Measurements from ENCODE around the gene CD96.

The CD96 gene

DNA sequence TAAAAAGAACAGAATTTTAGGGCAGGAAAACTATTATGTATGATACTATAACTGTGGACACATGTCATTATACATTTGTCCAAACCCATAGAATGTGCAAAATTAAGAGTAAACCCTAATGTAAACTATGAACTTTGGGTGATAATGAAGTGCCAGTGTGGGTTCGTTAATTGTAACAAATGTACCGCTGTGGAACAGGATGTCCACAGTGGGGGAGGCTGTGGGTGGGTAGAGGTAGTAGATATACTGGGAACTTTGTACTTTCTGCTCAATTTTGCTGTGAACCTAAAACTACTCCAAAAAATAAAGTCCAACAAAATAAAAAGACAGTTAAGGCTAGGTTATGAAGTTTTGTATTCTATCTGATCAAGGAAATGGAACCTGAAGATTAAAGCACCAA, 24.8 kb downstream of the CD96 start:
- DNase-seq (ENCODE audit: low read depth): no peak

DNA sequence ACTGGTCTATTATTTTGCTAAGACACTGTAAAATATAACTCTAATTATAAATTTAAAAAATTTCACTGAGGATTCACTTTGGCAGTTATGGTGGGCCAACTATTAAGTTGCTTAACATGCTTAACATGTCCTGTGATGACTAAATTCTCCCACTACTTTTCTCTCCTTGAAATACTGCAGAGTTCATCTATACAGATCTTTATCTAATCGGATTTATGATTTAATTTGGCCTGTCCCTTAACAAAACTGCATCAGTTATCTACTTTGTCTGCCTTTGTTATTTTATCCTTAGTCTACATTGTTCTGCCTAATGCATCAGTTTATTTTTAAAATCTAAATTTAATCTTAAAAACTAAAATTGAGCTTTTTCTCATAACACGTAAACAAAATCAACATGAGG, 26.4 kb downstream of the CD96 start:
- no peak for DNase-seq (ENCODE audit: low read depth)

DNA sequence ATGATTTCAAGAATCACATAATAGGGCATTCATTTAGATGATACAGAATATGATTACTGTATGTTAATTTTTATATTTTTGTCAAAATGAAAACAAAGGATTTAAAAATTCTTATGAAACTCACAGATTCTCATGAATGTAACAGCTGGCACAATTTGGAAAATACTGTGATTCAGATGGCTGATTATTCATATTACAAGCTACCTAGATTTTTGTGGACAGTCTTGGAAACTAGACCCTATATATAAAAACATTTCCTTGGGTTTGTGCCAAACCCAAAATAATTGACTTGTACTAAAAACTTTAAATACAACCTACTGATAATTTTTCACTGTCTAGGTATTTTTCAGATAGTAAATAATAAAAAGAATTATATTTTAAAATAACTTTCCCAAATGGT, 26.9 kb downstream of the CD96 start:
- no peak for DNase-seq (ENCODE audit: low read depth)

DNA sequence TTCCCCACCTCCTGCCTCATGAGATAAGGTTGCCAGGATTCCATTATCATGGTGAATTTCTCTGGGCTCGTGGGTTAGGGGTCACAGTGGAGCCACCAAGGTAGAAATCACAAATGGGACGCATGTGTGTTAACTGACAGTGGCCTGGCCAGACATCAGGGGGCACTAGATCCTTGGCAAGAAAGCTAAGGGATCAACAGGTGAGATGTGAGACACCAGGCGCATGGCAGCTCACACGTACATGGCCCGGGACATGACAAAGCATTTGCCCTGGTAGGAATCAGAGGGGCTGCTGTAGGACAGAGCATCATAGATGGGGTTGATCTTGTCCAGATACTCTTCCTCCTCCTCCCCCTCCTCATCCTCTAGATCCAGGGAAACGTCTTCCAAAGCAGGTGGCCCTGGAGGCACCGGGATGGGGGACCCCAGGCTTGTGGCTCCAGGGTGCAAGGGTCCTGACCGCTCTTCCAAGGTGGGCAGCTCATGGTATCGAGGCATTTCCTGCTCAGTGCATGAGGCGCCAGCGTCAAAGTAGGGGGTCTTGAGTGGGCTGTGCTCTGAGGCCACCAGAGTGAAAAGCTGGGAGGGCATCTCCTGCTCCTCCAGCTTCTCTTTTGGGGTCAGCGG, 28.5 kb downstream of the CD96 start:
- no peak for DNase-seq (ENCODE audit: low read depth)

DNA sequence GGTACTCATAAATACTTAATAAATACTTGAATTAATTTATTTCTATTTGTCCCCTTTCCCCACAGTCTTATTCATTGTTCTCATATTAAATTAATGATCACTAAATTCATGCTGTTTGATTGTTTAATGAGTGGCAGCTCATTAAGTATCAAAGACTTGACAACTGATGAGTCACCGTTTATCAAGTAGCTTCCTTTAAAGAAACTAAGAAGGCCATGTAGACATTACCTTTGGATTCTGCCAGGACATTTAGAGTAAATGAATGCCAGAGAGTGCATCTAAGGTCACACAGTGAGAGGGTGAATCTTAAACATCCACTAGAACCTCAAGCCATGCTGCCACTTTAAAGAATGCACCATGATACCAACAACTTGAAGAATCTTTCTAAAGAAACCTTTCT, 29.3 kb downstream of the CD96 start:
- no peak for DNase-seq (ENCODE audit: low read depth)

DNA sequence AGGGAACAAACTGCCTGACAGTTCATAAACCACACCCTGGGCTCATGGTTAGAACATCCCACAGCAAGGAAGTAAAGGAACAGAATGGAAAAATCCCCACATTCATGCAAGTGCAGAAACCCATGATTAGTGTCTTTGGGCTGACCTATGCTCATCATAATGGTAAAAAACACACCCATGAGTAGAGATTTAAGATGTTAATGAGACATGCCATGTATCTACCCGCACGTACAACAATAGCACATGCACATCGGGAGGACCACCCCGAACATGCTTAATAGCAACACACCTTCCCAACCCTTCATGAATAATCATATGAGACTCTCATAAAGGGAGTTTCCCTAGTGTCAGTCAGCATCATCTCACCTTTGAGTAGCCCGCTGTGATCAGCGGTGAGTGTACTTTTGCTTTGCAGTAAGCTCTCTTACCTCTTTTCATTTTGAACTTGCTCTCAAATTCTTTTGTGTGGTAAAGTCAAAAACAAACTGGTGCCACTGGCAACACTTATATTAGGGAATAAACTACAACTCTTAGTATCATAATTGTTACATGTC, 30.0 kb downstream of the CD96 start:
- DNase-seq (ENCODE audit: low read depth): no peak

DNA sequence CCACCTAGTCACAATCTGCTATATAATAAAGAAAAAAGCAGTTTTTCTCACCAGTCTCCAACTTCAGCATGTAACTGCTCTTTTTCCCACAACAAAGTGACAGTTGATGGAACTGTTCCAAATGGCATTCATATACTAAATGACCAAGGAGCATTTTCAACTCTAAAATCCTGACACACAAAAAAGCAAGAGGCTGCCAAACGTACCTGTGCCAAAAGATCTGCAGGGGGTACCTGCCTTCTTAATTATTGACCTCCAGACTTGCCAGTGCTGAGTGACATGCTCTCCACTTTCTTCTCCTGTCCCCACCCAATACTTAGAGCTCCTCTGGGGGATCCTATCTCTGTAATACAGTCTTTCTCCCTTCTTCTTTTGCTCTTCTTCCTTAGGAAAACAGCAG, 35.1 kb downstream of the CD96 start:
- DNase-seq (ENCODE audit: low read depth): no peak

DNA sequence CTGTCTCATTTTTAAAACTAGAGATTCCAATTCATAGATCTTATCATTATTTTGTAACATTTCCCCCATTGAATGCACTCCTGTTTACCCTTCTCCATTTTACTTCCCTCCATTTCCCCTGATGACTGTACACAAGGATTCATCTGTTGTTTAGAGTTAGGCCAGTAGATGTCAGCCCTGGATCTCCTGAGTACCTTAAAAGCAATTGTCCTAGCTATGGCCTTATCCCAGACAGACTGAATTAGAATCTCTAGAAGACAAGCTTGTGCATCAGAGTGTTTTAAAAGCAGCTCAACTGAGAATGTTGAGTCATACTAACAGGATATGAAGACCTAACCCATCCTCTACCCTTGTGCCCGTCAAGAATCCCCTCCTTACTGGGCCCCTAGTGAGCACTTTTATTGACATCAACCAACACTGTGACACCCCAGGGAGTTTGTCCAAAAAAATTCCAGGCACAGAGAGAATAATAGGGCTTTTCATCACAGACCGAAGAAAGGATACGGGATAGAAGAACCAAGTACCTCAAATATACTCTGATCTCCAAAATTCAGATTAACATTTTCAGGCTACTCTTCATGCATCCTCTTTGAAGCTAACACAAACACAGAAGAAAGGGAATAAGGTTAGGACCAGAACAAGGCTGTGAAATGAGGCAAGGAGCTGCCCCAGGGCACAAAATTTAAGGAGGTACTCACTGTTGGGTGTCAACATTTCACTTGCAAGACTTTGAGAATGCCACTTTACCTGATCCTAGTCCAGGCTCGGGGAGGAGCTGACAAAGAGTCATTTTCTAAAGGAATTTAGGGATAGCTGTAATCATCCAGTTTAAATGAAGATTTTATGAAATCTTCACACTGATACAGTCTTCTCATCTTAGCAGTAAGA, 36.0 kb downstream of the CD96 start:
- no peak for DNase-seq (ENCODE audit: low read depth)

DNA sequence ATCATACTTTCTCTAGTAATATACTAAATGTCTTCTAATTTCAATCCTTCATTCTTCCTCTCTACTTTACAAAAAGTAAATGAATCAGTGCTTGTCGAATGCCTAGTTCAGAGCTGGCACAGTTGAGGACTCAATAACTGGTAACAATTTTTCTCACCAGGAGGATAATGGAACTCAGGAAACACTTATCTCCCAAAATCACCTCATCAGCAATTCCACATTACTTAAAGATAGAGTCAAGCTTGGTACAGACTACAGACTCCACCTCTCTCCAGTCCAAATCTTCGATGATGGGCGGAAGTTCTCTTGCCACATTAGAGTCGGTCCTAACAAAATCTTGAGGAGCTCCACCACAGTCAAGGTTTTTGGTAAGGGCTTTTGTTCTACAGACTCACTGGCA, 36.9 kb downstream of the CD96 start:
- DNase-seq (ENCODE audit: low read depth): no peak

DNA sequence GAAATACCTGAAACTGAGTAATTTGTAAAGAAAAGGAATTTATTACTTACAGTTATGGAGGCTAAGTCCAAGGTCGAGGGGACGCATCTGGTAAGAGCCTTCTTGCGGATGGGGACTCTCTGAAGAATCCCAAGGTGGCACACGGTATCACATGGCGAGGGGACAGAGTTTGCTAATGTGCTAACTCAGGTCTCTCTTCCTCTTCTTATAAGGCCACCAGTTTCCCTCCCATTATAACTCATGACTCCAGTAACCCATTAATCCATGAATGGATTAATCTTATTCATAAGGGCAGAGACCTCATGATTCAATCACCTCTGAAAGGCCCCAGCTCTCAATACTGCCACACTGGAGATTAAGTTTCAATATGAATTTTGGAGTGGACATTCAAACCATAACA, 37.5 kb downstream of the CD96 start:
- no peak for DNase-seq (ENCODE audit: low read depth)

DNA sequence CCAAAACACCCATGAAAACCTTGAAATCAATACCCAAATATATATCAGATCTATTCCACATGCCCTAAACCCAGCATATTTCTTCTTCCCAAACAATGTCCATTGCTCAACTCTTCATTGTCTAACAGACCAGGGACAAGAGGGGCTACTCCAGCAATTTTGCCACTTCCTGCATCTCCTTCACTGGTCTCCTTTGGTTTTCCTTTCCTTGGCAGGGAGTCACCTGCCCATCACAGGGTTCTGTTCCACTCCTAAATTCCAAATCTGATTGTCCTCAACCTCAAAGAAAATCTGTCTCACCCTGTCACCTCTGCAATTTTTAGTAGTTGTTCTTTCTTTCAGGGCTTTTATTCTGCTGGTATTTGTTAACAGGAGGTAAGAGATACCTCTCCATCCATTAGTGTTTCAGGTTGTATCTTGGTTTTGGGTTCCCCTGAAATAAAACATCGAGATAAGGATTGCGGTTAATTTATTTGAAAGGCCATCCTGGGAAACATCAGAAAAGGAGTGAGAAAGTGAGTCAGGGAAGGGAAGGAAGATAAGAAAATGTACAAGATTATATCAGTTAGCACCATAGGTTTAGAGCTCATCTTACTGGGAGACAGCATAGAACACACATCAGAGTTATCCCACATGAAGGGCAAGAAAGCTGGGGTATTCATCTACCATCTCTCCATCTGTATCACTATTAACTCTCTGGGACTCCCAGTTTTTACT, 39.6 kb downstream of the CD96 start:
- DNase-seq (ENCODE audit: low read depth): no peak

DNA sequence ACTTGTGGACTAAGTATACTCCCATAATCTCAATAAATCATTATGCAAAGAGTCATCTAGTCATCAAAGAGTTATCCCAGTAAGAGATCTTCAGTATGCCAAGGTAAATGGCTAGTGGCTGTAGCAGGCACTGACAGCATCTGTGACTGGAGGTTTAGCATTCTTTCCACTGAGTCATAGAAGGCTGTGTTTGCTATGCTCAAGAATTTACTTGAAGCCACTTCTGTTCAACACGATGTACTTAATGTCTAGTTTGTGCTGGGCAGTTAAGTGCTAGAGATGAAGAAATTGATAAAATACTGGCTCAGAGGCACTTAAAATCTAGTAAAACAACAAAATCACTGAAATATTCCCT, 40.1 kb downstream of the CD96 start:
- DNase-seq (ENCODE audit: low read depth): no peak

DNA sequence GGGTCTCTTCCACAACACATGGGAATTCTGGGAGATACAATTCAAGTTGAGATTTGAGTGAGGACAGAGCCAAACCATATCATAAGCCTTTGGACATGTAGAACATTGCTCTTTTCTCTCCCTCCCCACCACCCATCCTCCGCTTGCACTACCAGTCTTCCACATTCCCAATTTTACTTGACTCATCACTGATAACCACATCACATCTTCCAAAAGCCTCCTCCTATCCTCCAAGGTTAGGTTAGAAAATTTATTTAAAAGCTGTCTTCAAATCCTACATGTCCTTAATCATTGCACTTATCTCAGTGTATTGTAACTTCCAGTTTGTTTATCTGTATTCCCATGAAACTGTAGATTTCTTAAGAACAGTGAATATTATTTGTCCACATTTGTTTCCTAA, 42.7 kb downstream of the CD96 start:
- DNase-seq (ENCODE audit: low read depth): no peak

DNA sequence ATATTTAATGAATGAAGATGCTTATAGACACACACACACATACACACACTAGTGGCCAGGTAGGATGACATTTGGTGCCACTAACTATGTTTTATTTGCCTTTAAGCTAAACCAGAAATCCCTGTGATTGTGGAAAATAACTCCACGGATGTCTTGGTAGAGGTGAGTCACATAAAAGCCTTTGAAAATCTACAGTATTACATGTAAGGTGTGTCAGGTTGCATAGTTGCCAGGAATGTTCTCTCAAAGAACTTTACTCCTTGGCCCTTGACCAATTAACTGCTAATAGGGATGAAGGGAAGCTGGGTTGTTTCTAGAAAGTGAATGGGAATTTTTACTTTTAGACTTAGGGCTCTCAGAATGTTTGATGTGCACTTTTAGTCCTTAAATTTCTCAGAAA, 43.2 kb downstream of the CD96 start:
- DNase-seq (ENCODE audit: low read depth): no peak

DNA sequence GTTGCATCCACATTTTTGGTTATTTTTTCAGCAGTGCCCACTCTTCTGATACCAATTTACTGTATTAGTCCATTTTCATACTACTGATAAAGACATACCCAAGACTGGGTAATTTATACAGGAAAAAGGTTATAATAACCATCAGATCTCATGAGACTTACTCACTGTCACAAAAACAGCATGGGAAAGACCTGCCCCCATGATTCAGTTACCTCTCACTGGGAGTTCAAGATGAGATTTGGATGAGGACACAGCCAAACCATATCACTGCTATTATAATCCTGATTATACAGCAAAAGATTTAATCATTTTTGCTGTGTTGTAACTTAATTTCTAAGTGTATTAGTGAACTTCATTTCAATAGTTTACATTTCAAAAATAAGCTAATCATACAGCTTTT, 46.5 kb downstream of the CD96 start:
- DNase-seq (ENCODE audit: low read depth): no peak

DNA sequence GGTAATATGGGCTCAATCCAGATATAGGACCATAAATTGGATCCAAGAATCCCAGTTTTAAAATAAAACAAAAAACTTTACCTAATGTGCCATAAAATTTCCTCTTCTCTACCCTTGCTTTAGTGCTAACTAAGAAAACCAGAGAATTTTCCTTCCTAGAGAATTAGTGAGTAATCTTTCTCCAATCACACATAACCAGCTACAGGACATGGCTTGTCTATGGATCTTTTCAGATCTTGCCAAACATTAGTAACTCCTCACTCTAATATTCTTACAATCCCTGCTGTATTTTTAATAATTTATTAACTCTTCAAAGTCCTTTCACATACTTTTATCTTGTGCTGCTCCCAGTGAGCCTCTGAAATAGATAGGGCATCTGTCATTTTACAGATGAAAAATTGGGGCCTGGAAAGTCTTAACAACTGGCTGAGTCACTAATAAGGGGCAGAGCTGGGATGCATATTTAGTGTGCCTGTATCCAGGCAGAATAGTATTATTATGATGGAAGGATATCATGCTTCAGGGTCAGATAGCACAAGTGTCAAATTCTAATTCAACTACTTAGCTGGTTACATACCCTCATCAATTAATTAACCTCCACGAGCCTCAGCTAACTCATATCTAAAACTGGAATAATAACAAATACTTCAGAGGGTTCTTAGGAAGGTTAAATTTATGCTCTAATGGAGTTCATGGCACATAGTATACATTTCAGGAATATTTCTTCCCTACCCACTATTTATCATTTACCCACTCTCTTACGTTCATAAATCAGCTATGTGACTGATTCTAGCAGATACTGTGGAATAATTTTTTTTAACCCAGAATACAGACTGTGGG, 47.5 kb downstream of the CD96 start:
- no peak for DNase-seq (ENCODE audit: low read depth)

DNA sequence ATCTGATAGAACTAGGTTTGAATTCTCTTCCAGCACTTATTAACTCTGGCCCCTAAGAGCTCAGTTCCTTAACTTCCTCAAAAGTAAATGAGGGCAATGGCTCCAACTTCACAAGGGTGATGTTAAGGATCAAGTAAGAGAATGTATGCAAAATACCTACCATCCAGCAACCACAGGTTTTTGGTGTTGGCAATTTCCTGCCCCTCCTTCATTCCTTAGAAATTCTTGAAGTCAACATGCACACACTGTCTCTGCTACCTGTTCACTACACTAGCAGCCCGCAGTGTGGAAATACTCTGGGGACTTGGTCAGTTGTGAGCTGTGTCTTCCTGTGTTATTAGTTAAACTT, 48.1 kb downstream of the CD96 start:
- no peak for DNase-seq (ENCODE audit: low read depth)

DNA sequence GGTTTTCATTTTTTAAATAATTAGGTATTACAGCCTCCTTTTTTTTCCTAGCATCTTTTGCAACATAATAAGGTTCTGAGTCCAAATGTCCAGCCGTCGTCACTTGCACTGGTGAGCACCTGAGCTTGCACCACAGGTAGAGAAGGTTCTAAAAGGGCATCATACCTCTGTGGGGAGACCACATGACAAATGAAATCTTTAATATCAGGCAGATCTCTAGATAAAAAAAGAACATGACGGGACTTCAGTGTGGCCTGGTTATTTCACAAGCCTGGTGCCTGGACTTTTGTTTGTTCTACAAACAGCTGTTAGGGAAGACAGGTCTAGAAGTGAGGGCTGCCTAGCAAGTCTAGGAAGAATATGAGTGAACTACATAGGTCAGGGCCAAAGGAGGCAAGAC, 49.6 kb downstream of the CD96 start:
- no peak for DNase-seq (ENCODE audit: low read depth)

DNA sequence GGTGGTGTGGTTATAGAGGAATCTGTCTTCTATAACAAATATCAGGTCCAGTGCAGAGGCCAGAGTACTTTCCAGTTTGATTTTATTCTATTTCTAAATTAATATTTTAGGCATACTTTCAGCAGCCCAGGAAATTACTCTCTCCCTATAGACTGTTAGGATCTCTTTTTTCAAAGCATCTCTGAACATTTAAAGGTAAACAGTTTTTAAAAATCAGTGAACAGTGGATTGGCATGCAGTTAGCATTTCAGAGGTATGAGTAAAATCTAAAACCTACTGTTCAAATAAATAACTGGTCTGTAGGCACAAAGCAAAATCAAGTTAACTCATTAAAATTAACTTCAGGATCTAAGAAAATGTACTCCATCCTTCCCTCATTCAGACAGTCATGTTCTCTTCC, 50.1 kb downstream of the CD96 start:
- DNase-seq (ENCODE audit: low read depth): no peak

DNA sequence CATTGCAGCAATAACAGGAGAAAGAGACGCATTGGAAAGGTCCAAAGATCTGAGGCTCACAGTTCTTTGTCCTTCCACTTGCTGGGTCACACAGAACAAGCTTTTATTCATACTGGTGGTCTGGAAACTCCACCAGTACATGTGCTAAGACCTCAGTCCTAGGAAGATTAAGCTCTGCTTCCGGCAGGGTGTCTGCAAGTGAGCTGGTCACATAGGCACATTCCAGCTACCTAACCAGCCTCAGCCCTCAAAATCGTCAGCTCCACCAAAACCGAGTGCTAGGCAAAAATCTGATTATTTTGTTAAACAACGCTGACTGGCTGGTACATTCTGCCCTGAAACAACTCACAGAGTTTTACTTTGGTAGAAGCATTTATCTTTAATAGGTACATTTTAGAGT, 50.9 kb downstream of the CD96 start:
- no peak for DNase-seq (ENCODE audit: low read depth)

DNA sequence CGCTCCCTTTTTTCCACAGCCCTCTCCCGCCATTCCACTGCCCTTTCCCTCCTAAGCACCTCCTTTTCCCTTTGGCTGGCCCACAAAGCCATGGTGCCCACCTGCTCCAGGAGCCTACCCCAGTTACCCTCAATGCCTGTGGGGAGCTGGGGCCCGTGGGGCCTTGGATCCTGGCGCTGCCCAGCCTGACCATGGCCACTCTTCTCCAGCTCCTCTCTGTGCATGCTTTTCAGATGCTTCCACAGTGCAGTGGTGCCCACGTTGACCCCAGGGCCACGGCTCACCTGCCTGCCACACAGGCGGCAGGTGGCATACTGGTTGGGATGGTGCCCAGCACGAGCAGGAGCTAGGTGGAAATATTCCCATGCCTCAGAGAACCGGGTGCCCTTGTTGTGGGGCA, 51.7 kb downstream of the CD96 start:
- no peak for DNase-seq (ENCODE audit: low read depth)

DNA sequence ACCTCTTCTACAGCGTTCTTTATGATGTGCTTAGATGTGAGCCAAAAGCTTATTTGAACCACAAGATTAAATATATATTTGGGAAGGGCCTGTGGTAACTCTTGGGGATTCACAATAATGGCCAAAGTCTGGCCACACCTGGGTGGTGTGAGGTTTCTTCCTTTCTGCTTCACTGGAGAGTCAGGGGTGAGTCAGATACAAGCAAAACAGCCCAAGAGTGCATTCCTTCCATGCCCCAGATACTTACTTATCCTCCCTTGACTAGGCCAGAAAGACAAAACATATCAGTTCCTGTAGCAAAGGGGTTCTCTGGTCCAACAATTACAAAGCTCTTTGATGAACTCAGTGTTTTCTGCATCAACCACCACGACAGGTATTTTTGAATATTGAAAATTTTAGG, 52.2 kb downstream of the CD96 start:
- no peak for DNase-seq (ENCODE audit: low read depth)
